Spleen (tissue), 11 donors: ENCODE data around the gene DPYSL5. TPM values are rescaled to one million over a fixed set of nuclear protein-coding genes. Genes with fewer than 3 reads are reported as not detected.
A peak's percentile ranks its signal among the peaks of the same experiment; 100 is the strongest.

Experiments used
- DNase-seq: peaks from one replicate; pipeline ENCODE4 v3.0.0-alpha.2; 2020
- H3K27ac ChIP-seq, 8 donors: fragments of 200-600 bp; sonication (generic) in 7 of 8; 1 replicate in 4 of 8; 2 replicates in 4 of 8; pipeline versions ENCODE4 v1.5.0 to v1.8.0; 2016 to 2021; ENCODE audit warnings: inconsistent platforms in 4 of 8, mild to moderate bottlenecking in 4 of 8, moderate library complexity in 1 of 8
- H3K27me3 ChIP-seq, 7 donors: fragments of 200-600 bp; sonication (generic) in 6 of 7; replicated peaks in 1 of 7; 1 replicate in 4 of 7; 2 replicates in 3 of 7; pipeline versions ENCODE4 v1.5.0 to v1.8.0; 2016 to 2021; ENCODE audit warnings: inconsistent platforms in 3 of 7, mild to moderate bottlenecking in 1 of 7
- H3K36me3 ChIP-seq, 6 donors: fragments of 200-600 bp; sonication (generic) in 5 of 6; 1 replicate in 4 of 6; 2 replicates in 2 of 6; pipeline versions ENCODE4 v1.5.0 to v1.8.0; 2016 to 2021; ENCODE audit warnings: inconsistent platforms in 2 of 6
- H3K4me1 ChIP-seq, 6 donors: fragments of 200-600 bp; sonication (generic) in 5 of 6; 1 replicate in 3 of 6; 2 replicates in 3 of 6; pipeline versions ENCODE4 v1.5.0 to v1.8.0; 2016 to 2021; ENCODE audit warnings: inconsistent platforms in 3 of 6
- H3K4me3 ChIP-seq, 8 donors: fragments of 200-600 bp; sonication (generic) in 7 of 8; 1 replicate in 4 of 8; 2 replicates in 4 of 8; pipeline versions ENCODE4 v1.5.0 to v1.8.0; 2016 to 2021; ENCODE audit warnings: inconsistent platforms in 4 of 8, mild to moderate bottlenecking in 4 of 8, moderate library complexity in 2 of 8
- H3K9me3 ChIP-seq, 8 donors: fragments of 200-600 bp; sonication (generic) in 7 of 8; 1 replicate in 4 of 8; 2 replicates in 4 of 8; pipeline versions ENCODE4 v1.5.0 to v1.8.0; 2016 to 2021; ENCODE audit warnings: inconsistent platforms in 4 of 8
- POLR2A ChIP-seq, 3 donors: fragments of 450-650 bp; IDR thresholded peaks; one replicate each; pipeline ENCODE4 v1.5.1; 2017; ENCODE audit warnings: antibody characterized with exemption in 3 of 3, mild to moderate bottlenecking in 1 of 3
- POLR2AphosphoS5 ChIP-seq, 3 donors: sonication (generic); formaldehyde crosslinking; IDR thresholded peaks; one replicate each; pipeline ENCODE4 v1.5.1; 2017; ENCODE audit warnings: antibody characterized with exemption in 3 of 3
- WGBS, 5 donors: extraction: QIAGEN DNeasy Blood & Tissue Kit in 3 of 5; methylation state at CpG; one replicate each; pipeline versions ENCODE4 v1.1.5 to v1.1.7; 2013 to 2018; 5-methylcytosine and 5-hydroxymethylcytosine counted together
- intact Hi-C: fragments of 100-400 bp; cut with DNase I; formaldehyde crosslinking; loops from one replicate; pipeline ENCODE4 v1.15.0; 2023; ENCODE audit warnings: low total_unique reads
- polyA plus RNA-seq, 3 donors: library from polyadenylated mRNA; stranded (reverse); fragments of 200-250 nt; gene quantifications; one replicate each; pipeline ENCODE4 v1.2.1, GENCODE V29; 2013
- total RNA-seq, 7 donors: library from RNA; depleted of rRNA in 3 of 7; stranded (reverse); fragments of >200 nt in 3 of 7; fragmentation: NEBNext Ultra II Directional in 4 of 7; extraction: Animal tissue kit (Norgen Biotek cat#: 25700) in 4 of 7; gene quantifications; one replicate each; pipeline versions ENCODE4 v1.1.0 to v1.2.1, GENCODE V29; 2016 to 2021
- TF ChIP-seq, protein P1 (sequence below), 11 experiments: fragments of 200-600 bp in 7 of 11; fragments of 450-650 bp in 4 of 11; sonication (generic) in 4 of 11; IDR thresholded peaks in 8 of 11; conservative IDR thresholded peaks in 3 of 11; 1 replicate in 7 of 11; 2 replicates in 4 of 11; pipeline versions ENCODE4 v1.4.0 to v1.8.0; 2016 to 2021; ENCODE audit warnings: antibody characterized with exemption in 11 of 11, inconsistent platforms in 4 of 11, mild to moderate bottlenecking in 1 of 11
- donor health status: healthy with polysubstance abuse.
- donor health status: DM: no; HTN: no; CAD: no; lungs with moderate emphysema.
- donor health status: DM: no; HTN: no; CAD: no.
- donor health status: Bipolar disorder and iron deficiency.
- donor health status: healthy.
- donor health status: DM: no; HTN: no; CAD: no.
- donor health status: DM: yes; HTN: yes; CAD: no.

The DPYSL5 gene
- total and polyA plus RNA-seq, 10 donors: 0.02 to 0.07 (median 0.02) TPM; not detected in 7

- Histone ChIP-seq H3K27me3 (peaks cover 0 to 63% (median 4%) of the 10 kb centered on the region in 7 donors), H3K9me3 (no peaks in the 10 kb centered on the region), H3K4me3 (no peak overlapping the region), H3K36me3 (no peaks in the 10 kb centered on the region), H3K4me1 (peaks cover 0 to 14% (median 5%) of the 10 kb centered on the region in 6 donors), H3K27ac (no peak overlapping the region)
- intact Hi-C loops: no loop called here
- DNase-seq: no peak
- 79 to 89% (median 86%) methylated on average over 12 of the region's 12 CpGs for WGBS, 5 donors
- TF ChIP-seq POLR2AphosphoS5 (IDR thresholded peaks at IDR 0.05) (no peak), POLR2A (IDR thresholded peaks at IDR 0.05) (no peak)
- TF ChIP-seq, protein P1, sequence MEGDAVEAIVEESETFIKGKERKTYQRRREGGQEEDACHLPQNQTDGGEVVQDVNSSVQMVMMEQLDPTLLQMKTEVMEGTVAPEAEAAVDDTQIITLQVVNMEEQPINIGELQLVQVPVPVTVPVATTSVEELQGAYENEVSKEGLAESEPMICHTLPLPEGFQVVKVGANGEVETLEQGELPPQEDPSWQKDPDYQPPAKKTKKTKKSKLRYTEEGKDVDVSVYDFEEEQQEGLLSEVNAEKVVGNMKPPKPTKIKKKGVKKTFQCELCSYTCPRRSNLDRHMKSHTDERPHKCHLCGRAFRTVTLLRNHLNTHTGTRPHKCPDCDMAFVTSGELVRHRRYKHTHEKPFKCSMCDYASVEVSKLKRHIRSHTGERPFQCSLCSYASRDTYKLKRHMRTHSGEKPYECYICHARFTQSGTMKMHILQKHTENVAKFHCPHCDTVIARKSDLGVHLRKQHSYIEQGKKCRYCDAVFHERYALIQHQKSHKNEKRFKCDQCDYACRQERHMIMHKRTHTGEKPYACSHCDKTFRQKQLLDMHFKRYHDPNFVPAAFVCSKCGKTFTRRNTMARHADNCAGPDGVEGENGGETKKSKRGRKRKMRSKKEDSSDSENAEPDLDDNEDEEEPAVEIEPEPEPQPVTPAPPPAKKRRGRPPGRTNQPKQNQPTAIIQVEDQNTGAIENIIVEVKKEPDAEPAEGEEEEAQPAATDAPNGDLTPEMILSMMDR (IDR thresholded peaks at IDR 0.05 in 8 of 11, conservative IDR thresholded peaks at IDR 0.05 in 3 of 11): no peak
Observed at GRCh38 chr2:26945991-26946750, 98.2 kb downstream of the DPYSL5 start.

GRCh38 chr2:26946841-26947784 lies 99.2 kb downstream of the DPYSL5 start:
- no peak for DNase-seq
- intact Hi-C loops: no loop called here
- peaks cover 0 to 62% (median 4%) of the 10 kb centered on the region in 7 donors for H3K27me3 ChIP-seq
- TF ChIP-seq POLR2A (IDR thresholded peaks at IDR 0.05) (no peak), POLR2AphosphoS5 (IDR thresholded peaks at IDR 0.05) (peak; percentile 42 to 52 (median 47))
- TF ChIP-seq, protein P1 (IDR thresholded peaks at IDR 0.05 in 8 of 11, conservative IDR thresholded peaks at IDR 0.05 in 3 of 11): no peak
- H3K36me3 ChIP-seq: no peaks in the 10 kb centered on the region
- H3K27ac ChIP-seq: peak overlapping the region in 1 of 8 donors; percentile 21
- H3K4me1 ChIP-seq: peaks cover 0 to 14% (median 5%) of the 10 kb centered on the region in 6 donors
- peak overlapping the region in 1 of 8 donors; percentile 15 for H3K4me3 ChIP-seq
- H3K9me3 ChIP-seq: no peaks in the 10 kb centered on the region
- WGBS, 5 donors: 51 to 77% (median 64%) methylated on average over 17 to 34 of the region's 34 CpGs

DNA sequence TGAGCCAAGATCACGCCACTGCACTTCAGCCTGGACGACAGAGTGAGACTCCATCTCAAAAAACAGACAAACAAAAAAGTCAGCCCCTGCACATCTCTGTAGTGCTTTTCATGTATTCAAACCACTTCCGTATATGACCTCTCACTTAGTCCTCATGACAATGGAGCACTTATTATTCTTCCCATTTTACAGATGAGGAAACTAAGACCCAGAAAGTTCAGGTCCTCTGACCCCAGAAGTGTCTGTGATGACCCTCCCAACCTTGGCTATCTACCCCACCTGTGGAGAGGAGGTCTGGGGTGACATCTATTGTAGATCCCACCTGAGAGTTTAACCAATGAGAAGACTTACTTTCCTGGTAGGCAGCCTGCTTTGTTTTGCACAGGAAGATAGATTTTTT lies 100.9 kb downstream of the DPYSL5 start:
- H3K27ac ChIP-seq: no peak overlapping the region
- peaks cover 0 to 56% (median 0%) of the 10 kb centered on the region in 7 donors for H3K27me3 ChIP-seq
- intact Hi-C loops: no loop called here
- TF ChIP-seq, protein P1 (IDR thresholded peaks at IDR 0.05 in 8 of 11, conservative IDR thresholded peaks at IDR 0.05 in 3 of 11): no peak
- TF ChIP-seq POLR2A (IDR thresholded peaks at IDR 0.05) (no peak), POLR2AphosphoS5 (IDR thresholded peaks at IDR 0.05) (no peak)
- H3K9me3 ChIP-seq: no peaks in the 10 kb centered on the region
- no peak overlapping the region for H3K4me3 ChIP-seq
- 81 to 94% (median 92%) methylated on average over 3 of the region's 3 CpGs for WGBS, 5 donors
- DNase-seq: no peak
- peaks cover 0 to 14% (median 5%) of the 10 kb centered on the region in 6 donors for H3K4me1 ChIP-seq
- no peaks in the 10 kb centered on the region for H3K36me3 ChIP-seq
